Adipocyte (in vitro differentiated cells): ENCODE results near the gene RPL15.
"Not testable (repeated sequence)": the region's sequence is repeated elsewhere in the genome, so short reads cannot be mapped to it uniquely, and the experiment has no call there.

Source experiments
- DNase-seq: peaks from one replicate; pipeline ENCODE4 v3.0.0-alpha.2; 2015; ENCODE audit warnings: low read depth
- H3K27me3 ChIP-seq: replicated peaks from 2 replicates; pipeline ENCODE4 v1.7.0; 2013; ENCODE audit warnings: mild to moderate bottlenecking, low read length, moderate library complexity; ENCODE audit not compliant: control insufficient read depth, insufficient read depth
- H3K36me3 ChIP-seq: 2 replicates; pipeline ENCODE4 v1.7.0; 2013; ENCODE audit warnings: low read length, mild to moderate bottlenecking, moderate library complexity; ENCODE audit not compliant: control insufficient read depth, insufficient read depth, severe bottlenecking
- H3K4me1 ChIP-seq: 2 replicates; pipeline ENCODE4 v1.7.0; 2013; ENCODE audit warnings: mild to moderate bottlenecking, low read length, moderate library complexity; ENCODE audit not compliant: control insufficient read depth, insufficient read depth
- H3K4me3 ChIP-seq: 2 replicates; pipeline ENCODE4 v1.7.0; 2013; ENCODE audit warnings: mild to moderate bottlenecking, low read length, moderate library complexity
- H3K9ac ChIP-seq: 2 replicates; pipeline ENCODE4 v1.7.0; 2013; ENCODE audit warnings: mild to moderate bottlenecking, low read length, moderate library complexity
- H3K9me3 ChIP-seq: 2 replicates; pipeline ENCODE4 v1.7.0; 2013; ENCODE audit warnings: mild to moderate bottlenecking, low read length, moderate library complexity; ENCODE audit not compliant: control insufficient read depth

Gene RPL15

GRCh38 chr3:23916886-23917678, at the start of gene RPL15, which contains the start of gene NKIRAS1:
RPL15 (plus strand) TSS chr3:23917132; CDS start chr3:23917860, 728 bp downstream.
NKIRAS1 (minus strand) TSS chr3:23916990; CDS start chr3:23910904, 6,086 bp downstream.
- H3K27me3 ChIP-seq, result no peaks in the 10 kb centered on the region
- no peaks in the 10 kb centered on the region for H3K9me3 ChIP-seq
- H3K4me3 ChIP-seq, result peak within 1 kb of the TSS; percentile 97
- peak; percentile 99 for DNase-seq
- H3K36me3 ChIP-seq, result peaks cover 33% of the 10 kb centered on the region
- peak within 1 kb of the TSS; percentile 99 for H3K9ac ChIP-seq
- peaks cover 46% of the 10 kb centered on the region for H3K4me1 ChIP-seq

DNA sequence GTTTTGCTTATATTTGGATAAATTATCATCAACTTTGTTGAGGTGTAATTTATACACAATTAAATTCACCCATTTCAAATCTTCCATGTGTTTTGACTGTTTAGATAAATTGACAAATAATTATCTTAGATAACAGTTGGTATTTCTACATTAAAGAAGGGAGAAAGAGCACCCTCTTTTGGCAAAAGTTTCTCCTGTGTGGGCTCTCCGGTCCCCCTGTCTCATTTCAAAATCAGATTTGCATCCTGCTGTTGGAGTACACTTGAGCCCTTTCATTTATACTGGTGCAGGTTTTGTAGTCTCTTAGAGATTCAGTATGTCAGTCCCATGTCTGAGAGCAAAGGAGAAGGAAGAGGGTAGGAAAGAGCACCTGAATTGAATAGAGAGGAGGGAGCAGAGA, 49.5 kb upstream of the RPL15 start:
- no peak overlapping the region for H3K4me3 ChIP-seq
- peaks cover 25% of the 10 kb centered on the region for H3K4me1 ChIP-seq
- H3K36me3 ChIP-seq, result no peaks in the 10 kb centered on the region
- no peaks in the 10 kb centered on the region for H3K9me3 ChIP-seq
- H3K9ac ChIP-seq, result no peak overlapping the region
- no peaks in the 10 kb centered on the region for H3K27me3 ChIP-seq
- no peak for DNase-seq

GRCh38 chr3:23867838-23868237, 49.1 kb upstream of the RPL15 start:
- Histone ChIP-seq H3K4me3 (no peak overlapping the region), H3K27me3 (no peaks in the 10 kb centered on the region), H3K9me3 (no peaks in the 10 kb centered on the region), H3K9ac (no peak overlapping the region), H3K36me3 (no peaks in the 10 kb centered on the region), H3K4me1 (peaks cover 25% of the 10 kb centered on the region)
- no peak for DNase-seq

- Histone ChIP-seq H3K9me3 (no peaks in the 10 kb centered on the region), H3K4me1 (peaks cover 35% of the 10 kb centered on the region), H3K9ac (no peak overlapping the region), H3K36me3 (no peaks in the 10 kb centered on the region), H3K4me3 (no peak overlapping the region), H3K27me3 (no peaks in the 10 kb centered on the region)
- no peak for DNase-seq
Measured at GRCh38 chr3:23869977-23870662, 46.8 kb upstream of the RPL15 start.

GRCh38 chr3:23870663-23871043, 46.3 kb upstream of the RPL15 start:
- not testable (repeated sequence) for H3K9me3 ChIP-seq, H3K4me3 ChIP-seq, H3K36me3 ChIP-seq, H3K9ac ChIP-seq, DNase-seq, H3K27me3 ChIP-seq
- H3K4me1 ChIP-seq, result peaks cover 37% of the 10 kb centered on the region

DNA sequence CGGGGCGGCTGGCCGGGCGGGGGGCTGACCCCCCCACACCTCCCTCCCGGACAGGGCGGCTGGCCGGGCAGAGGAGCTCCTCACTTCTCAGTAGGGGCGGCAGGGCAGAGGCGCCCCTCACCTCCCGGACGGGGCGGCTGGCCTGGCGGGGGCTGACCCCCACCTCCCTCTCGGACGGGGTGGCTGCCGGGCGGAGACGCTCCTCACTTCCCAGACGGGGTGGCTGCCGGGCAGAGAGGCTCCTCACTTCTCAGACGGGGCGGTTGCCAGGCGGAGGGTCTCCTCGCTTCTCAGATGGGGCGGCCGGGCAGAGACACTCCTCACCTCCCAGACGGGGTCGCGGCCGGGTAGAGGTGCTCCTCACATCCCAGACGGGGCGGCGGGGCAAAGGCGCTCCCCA, 45.6 kb upstream of the RPL15 start:
- not testable (repeated sequence) for H3K36me3 ChIP-seq, DNase-seq, H3K9me3 ChIP-seq, H3K9ac ChIP-seq, H3K27me3 ChIP-seq, H3K4me3 ChIP-seq
- H3K4me1 ChIP-seq, result peaks cover 33% of the 10 kb centered on the region

GRCh38 chr3:23872330-23872729, 44.6 kb upstream of the RPL15 start:
- no peak for DNase-seq
- Histone ChIP-seq H3K27me3 (no peaks in the 10 kb centered on the region), H3K4me3 (no peak overlapping the region), H3K4me1 (peaks cover 38% of the 10 kb centered on the region), H3K9me3 (no peaks in the 10 kb centered on the region), H3K9ac (no peak overlapping the region), H3K36me3 (no peaks in the 10 kb centered on the region)

GRCh38 chr3:23873941-23874340, 43.0 kb upstream of the RPL15 start:
- peak; percentile 72 for DNase-seq
- Histone ChIP-seq H3K36me3 (no peaks in the 10 kb centered on the region), H3K9me3 (no peaks in the 10 kb centered on the region), H3K4me1 (peaks cover 47% of the 10 kb centered on the region), H3K9ac (peak overlapping the region; percentile 9), H3K4me3 (peak overlapping the region; percentile 67), H3K27me3 (no peaks in the 10 kb centered on the region)

GRCh38 chr3:23874359-23875112, 42.4 kb upstream of the RPL15 start:
- Histone ChIP-seq H3K9ac (peak overlapping the region; percentile 9), H3K4me3 (peak overlapping the region; percentile 67), H3K36me3 (no peaks in the 10 kb centered on the region), H3K27me3 (no peaks in the 10 kb centered on the region), H3K9me3 (no peaks in the 10 kb centered on the region), H3K4me1 (peaks cover 47% of the 10 kb centered on the region)
- DNase-seq, result peak; percentile 55

DNA sequence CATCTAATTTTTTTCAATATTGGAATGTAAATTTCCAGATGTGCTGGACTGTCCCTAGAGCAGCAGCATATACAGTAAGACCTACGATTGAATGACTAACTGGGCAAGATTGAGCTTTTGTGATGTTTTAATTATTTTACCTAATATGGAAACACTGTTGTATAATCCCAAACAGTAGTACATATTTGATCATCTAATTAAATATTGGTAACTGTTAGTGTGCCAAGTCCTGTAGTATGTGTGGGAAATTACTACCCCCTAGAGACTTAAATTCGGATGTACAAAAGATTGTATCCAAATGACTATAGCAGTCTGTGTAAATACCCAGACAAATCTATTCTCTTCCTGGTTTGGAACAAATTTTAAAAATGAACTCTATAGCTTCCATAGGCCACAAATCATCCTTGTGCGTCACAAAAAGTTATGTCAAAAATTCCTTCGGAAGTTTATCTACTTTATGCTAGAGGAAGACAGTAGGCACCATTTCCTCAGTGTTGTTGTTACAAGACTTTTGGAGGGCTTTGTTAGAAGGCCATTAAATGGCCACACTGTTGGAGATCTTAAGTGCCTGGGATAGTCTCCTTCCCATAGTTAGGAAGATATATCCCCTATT, 41.7 kb upstream of the RPL15 start:
- Histone ChIP-seq H3K9me3 (no peaks in the 10 kb centered on the region), H3K4me1 (peaks cover 43% of the 10 kb centered on the region), H3K27me3 (no peaks in the 10 kb centered on the region), H3K36me3 (no peaks in the 10 kb centered on the region), H3K9ac (no peak overlapping the region), H3K4me3 (no peak overlapping the region)
- DNase-seq, result no peak

DNA sequence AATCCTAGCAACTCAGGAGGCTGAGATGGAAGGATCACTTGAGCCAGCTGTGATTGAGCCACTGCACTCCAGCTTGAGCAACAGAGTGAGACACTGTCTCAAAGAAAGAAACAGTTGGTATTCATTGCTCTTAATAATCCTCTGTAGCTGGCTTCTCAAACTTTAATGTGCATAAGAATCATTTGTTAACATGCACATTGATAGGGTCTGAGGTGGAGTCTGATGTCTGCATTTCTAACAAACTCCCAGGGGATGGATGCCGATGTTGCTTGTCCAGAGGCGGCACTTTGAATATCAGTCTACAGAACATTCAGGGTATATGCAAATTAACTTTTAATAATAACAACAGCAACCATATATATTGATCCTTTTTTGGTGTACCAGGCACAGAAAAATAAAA, 40.0 kb upstream of the RPL15 start:
- H3K4me3 ChIP-seq, result peak overlapping the region; percentile 57
- no peaks in the 10 kb centered on the region for H3K9me3 ChIP-seq
- peaks cover 43% of the 10 kb centered on the region for H3K4me1 ChIP-seq
- no peaks in the 10 kb centered on the region for H3K36me3 ChIP-seq
- peak overlapping the region; percentile 60 for H3K9ac ChIP-seq
- DNase-seq, result no peak
- H3K27me3 ChIP-seq, result no peaks in the 10 kb centered on the region
